Measurements from ENCODE around the gene SACS. TPM values are rescaled to one million over a fixed set of nuclear protein-coding genes. Genes with fewer than 3 reads are reported as not detected.

SACS gene
- total RNA-seq, 1 experiment from 2014 or later = 53.0 TPM

GRCh38 chr13:23356368-23356767 lies 77.1 kb downstream of the SACS start:
- no peaks in the 10 kb centered on the region for H4K20me1 ChIP-seq (ENCODE audit: control insufficient read depth, insufficient read depth, insufficient read length)
- no CpG with 5 or more reads among the region's 2 CpGs for WGBS (ENCODE audit: extremely low coverage, insufficient read length, low lambda C conversion rate)
- peaks cover 18 to 68% (median 32%) of the 10 kb centered on the region in 3 experiments; a peak in 6 of 7 replicates for H3K36me3 Mint-ChIP-seq (ENCODE audit: insufficient read depth in 1 of 3, low read depth in 3 of 3)
- no peak overlapping the region for H2BK5ac ChIP-seq (ENCODE audit: insufficient read length, low read length)
- H3K4me1 Mint-ChIP-seq = peaks cover 2 to 4% of the 10 kb centered on the region in 2 experiments; a peak in 1 of 4 replicates
- no peak overlapping the region for H3T11ph ChIP-seq (ENCODE audit: low read length)
- no peak overlapping the region for H3K4ac ChIP-seq (ENCODE audit: low read depth, low read length)
- H3K79me2 ChIP-seq (ENCODE audit: insufficient read depth, low read length) = no peaks in the 10 kb centered on the region
- no peaks in the 10 kb centered on the region; the same call in 1 of the 2 replicates for H3K27me3 ChIP-seq (ENCODE audit: insufficient read depth, low read length)
- H3K23ac ChIP-seq (ENCODE audit: insufficient read length, low read depth, low read length) = no peak overlapping the region
- TF ChIP-seq, protein P1, sequence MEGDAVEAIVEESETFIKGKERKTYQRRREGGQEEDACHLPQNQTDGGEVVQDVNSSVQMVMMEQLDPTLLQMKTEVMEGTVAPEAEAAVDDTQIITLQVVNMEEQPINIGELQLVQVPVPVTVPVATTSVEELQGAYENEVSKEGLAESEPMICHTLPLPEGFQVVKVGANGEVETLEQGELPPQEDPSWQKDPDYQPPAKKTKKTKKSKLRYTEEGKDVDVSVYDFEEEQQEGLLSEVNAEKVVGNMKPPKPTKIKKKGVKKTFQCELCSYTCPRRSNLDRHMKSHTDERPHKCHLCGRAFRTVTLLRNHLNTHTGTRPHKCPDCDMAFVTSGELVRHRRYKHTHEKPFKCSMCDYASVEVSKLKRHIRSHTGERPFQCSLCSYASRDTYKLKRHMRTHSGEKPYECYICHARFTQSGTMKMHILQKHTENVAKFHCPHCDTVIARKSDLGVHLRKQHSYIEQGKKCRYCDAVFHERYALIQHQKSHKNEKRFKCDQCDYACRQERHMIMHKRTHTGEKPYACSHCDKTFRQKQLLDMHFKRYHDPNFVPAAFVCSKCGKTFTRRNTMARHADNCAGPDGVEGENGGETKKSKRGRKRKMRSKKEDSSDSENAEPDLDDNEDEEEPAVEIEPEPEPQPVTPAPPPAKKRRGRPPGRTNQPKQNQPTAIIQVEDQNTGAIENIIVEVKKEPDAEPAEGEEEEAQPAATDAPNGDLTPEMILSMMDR (conservative IDR thresholded peaks at IDR 0.05) = no peak
- H4K8ac ChIP-seq (replicated peaks; ENCODE audit: insufficient read length, low read depth, low read length) = no peak overlapping the region
- H3K14ac ChIP-seq (ENCODE audit: insufficient read depth, low read length) = no peak overlapping the region
- no peak overlapping the region for H3K4me2 ChIP-seq (ENCODE audit: insufficient read depth, insufficient read length, low read length)
- no peak for DNase-seq
- H2AK5ac ChIP-seq (ENCODE audit: insufficient read length, low read length) = no peak overlapping the region
- H3K9ac ChIP-seq (ENCODE audit: extremely low read depth, insufficient read length, low read length) = no peak overlapping the region
- no peak overlapping the region for H4K5ac ChIP-seq (ENCODE audit: insufficient read length, low read depth, low read length)
- H3K9me3 ChIP-seq (ENCODE audit: control insufficient read depth, low read depth, low read length) = no peaks in the 10 kb centered on the region
- no peaks in the 10 kb centered on the region for H3K4me1 ChIP-seq (ENCODE audit: insufficient read depth, low read length)
- H4K91ac ChIP-seq (ENCODE audit: insufficient read length, low read depth, low read length) = no peak overlapping the region
- H3K4me3 Mint-ChIP-seq = no peak overlapping the region
- no peak overlapping the region for H2BK20ac ChIP-seq (ENCODE audit: low read depth, low read length, poor library complexity, severe bottlenecking)
- H2BK12ac ChIP-seq (ENCODE audit: insufficient read length, low read depth, low read length) = no peak overlapping the region
- no peak overlapping the region for H3K27ac Mint-ChIP-seq
- H3K27ac ChIP-seq (ENCODE audit: insufficient read length, low read depth, low read length) = no peak overlapping the region
- H2BK15ac ChIP-seq (ENCODE audit: low read depth, low read length) = no peak overlapping the region
- H3K23me2 ChIP-seq (ENCODE audit: insufficient read length, low read depth, low read length, poor library complexity, severe bottlenecking) = no peaks in the 10 kb centered on the region
- no peak overlapping the region for H2BK120ac ChIP-seq (ENCODE audit: low read depth, low read length, poor library complexity, severe bottlenecking)
- no peak overlapping the region for H3K56ac ChIP-seq (ENCODE audit: insufficient read length, low read depth, low read length)
- no peaks in the 10 kb centered on the region for H3K27me3 Mint-ChIP-seq (ENCODE audit: low read depth)
- H2AFZ ChIP-seq (ENCODE audit: low read length) = no peak overlapping the region
- H3K9me3 Mint-ChIP-seq = no peaks in the 10 kb centered on the region
- no peaks in the 10 kb centered on the region for H3K79me1 ChIP-seq (ENCODE audit: insufficient read depth, low read depth, low read length, poor library complexity, severe bottlenecking)
- H3K18ac ChIP-seq (ENCODE audit: insufficient read length, low read depth, low read length) = no peak overlapping the region
